ENCODE data around the gene CELA3B.
"Not testable (repeated sequence)": the region's sequence is repeated elsewhere in the genome, so short reads cannot be mapped to it uniquely, and the experiment has no call there.

Gene CELA3B, protein sequence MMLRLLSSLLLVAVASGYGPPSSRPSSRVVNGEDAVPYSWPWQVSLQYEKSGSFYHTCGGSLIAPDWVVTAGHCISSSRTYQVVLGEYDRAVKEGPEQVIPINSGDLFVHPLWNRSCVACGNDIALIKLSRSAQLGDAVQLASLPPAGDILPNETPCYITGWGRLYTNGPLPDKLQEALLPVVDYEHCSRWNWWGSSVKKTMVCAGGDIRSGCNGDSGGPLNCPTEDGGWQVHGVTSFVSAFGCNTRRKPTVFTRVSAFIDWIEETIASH

DNA sequence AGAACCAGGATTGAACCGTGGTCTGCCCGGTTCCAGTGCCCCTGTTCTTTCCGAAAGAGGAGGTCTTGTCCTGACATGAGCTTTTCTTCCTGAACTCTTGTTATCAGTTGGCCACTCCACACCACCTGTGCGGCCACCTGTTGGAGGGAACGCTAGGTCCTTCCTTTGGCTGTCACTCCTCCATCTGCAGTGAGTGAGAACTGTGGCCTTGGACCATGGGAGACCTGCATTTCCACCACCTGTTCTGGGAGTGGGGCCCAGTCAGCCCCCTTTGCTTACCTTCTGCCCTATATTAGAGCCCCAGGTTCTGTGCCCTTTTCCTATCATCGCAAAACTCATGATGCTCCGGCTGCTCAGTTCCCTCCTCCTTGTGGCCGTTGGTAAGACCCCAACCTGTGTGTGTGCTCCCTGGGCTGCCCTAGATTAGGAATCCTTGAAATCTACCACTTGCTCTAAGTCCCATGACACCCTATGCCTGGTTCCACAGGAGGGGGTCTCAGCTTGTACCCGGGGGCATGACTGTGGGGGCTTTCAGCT, at the start of gene CELA3B:
TSS of gene CELA3B (plus strand) at position 320 of the 537 bp plus-strand sequence. CDS start at position 338, 18 bp downstream.
- not testable (repeated sequence) for DNase-seq

DNA sequence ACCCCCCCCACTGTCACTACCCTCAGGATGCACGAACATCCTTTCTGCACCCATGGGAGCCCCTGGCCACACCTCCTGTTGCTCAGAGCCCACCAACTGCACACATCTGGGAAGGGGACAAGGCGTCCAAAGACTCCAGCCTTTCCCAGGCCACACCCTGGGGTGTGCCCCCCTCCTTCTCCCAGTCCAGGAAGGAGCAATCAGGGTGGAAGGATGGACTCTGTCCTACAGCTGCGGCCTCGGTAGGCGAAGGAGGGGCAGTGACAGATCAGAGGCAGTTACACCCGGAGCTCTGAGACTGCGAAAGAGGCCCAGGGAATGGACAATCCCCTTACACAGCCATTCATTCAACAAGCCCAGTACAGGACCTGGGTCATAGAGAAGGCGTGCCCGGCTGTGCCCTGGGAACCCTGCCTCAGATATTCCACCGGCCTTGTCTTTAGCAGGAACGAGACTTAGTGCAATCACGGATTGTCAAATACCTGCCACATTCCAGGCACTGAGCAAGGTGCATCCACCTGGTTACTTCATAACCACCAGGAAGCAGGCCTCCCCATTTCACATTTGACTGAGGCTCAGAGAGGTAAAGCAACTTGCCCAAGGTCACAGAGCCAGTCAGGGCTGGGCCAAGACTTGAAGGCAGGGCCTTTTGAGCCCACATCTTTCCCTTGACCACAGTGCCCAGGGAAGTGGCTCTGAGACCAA, 49.1 kb upstream of the CELA3B start:
- no peak for DNase-seq

DNA sequence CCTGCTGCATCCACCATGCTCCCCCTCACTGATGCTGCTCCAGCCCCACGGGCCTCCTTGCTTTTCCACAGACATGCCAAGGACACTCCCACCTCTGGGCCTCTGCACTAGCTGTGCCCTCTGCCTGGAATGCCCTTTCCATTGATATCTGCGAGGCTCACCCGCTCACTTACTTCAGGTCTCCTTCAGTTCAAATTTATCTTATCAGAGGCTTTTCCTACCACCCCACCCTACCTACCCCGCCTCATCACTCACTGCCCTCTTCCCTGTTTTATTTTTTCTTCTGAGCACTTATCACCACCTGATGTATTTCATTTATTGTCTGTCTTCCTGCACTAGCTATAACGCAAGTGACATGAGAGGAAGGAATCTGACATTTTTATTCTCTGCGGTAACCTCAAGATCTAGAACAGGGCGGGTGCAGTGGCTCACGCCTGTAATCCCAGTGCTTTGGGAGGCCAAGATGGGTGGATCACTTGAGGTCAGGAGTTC, 46.7 kb upstream of the CELA3B start:
- no peak for DNase-seq

DNA sequence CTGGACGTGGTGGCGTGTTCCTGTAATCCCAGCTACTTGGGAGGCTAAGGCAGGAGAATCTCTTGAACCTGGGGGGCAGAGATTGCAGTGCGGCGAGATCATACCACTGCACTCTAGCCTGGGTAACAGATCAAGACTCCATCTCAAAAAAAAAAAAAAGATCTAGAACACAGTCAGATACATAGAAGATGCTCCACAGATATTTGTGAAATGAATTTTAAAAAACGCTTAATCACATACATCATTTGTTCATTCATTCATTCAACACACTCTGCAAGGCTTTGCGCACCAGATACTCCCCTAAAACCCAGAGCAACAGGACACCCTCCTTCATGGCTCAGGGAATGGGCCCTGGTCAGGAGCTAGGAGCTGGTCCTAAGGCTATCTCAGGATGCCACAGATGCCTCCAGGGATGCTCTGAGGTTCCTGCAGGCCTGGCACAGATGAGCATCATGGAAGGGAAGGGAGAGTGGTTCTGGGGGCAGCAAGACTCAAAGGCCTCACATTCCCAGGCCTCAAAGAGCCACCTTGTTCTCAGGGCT, 46.1 kb upstream of the CELA3B start:
- no peak for DNase-seq

DNA sequence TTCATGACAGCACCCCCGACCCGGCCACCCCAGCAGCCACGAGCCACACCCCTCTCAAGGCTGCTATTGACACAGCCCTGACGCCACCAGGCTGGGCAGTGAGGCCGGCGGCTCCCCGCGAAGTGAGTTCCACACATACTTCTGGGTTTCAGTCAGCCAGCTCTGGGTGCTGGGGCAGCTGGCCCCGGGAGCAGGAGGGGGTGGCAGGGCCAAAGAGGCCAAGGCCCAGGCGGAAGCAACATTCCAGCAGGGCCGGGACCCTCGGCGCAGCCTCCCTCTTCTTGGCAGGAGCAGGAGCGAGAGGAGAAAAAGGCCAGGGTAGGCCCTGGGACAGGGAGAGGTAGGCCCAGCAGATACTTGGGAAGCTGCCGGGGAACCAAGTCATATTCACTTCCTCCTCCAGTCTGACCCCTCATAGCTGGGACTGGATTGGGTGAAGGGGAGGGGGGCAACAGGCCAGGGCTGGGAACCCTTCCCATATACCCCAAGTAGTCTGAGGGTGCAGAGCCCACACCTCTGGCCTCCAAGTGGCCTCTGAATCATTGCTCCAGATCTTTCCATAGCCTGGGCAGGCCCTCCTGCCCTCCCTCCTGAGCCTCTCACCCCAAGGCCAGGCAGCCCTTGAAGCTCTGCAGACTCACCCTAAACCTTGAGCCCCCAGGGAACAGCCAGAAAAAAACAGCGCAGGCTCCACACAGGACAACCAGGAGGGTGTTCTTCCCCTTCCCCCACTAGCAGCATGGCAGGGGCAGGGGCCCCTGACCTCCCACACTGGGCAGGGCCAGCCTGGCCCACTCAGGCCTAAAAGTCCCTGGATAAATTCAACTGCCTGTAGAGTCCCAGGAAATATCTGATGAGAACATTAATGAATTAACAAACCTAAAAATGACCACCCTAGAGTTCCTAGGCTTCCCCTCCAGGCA, 45.4 kb upstream of the CELA3B start:
- no peak for DNase-seq

DNA sequence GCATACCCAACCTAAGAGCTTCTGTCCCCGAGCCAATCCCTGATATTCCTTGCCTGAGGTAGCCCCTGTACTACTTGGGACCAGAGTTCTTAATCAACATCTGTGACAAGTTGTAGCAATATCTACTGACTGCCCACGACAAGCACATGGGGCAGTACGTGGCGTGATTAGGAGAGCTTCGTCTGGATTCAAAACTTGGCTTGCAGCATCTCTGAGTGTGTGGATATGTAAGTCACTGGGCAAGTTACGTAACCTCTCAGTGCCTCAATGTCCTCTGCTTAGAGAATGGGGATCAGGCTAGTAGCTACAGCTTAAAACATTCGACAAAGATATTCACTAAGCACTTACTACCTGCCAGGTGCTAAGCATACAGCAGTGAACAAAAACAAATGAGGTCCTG, 44.7 kb upstream of the CELA3B start:
- DNase-seq = peak in 1 of 2 experiments; percentile 5

DNA sequence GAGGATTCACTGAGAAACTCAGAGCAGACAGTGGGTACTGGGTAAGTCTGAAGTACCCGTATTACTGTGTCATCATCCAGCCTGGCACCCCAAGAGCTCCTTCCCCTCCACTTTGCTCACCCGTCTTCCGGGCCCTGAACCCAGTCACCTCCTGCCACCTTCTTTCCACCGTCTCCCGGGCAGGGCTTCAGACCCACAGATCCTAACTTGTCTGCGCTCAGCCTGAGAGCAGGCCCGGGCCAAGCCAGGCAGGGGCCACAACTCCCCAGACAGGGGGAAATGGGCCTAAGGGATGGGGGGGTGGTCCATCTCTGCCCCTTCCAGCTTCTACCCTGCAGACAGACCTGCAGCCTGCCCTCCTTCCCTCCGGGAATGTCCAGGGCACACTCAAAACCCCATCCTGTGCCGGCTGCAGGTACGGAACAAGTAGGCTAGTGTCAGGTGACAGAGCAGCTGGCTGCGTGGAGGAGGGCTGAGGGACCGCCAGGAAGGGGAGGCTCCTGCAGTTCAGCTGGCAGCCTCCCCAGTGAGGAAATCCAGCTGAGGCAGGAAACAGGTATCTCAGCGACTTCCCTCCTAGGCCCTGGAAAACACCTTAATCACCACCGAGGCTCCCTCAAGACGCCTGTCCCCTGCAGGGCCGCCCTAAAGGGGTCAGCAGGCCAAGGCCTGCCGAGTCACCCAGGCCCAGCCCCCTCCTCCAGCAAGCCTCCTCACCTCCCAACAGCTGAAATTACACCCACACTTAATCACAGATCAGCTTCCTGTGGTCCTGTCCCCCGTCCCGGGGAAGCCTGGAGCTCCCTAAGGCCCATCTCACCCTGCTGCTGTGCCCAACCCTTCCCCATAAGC, 43.2 kb upstream of the CELA3B start:
- DNase-seq = no peak

DNA sequence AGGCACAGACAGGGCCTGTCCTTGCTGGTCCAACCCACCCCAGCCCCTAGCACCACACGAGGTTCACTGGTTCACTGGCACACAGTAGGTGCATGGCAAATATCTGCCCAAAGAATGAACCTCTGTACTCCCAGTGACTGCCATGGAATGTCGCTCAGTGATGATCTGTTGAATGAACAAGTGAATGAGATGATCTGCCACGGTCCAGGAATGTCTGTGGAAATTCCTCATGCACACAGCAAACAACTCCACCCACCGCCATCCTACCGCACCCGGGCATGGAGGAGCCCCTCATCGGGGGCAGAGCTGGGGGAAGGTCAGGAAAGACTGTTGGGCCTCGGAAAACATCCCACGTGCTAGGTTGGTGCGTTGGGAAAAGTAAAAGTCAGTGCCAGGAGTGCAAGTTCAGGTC, 41.4 kb upstream of the CELA3B start:
- no peak for DNase-seq

DNA sequence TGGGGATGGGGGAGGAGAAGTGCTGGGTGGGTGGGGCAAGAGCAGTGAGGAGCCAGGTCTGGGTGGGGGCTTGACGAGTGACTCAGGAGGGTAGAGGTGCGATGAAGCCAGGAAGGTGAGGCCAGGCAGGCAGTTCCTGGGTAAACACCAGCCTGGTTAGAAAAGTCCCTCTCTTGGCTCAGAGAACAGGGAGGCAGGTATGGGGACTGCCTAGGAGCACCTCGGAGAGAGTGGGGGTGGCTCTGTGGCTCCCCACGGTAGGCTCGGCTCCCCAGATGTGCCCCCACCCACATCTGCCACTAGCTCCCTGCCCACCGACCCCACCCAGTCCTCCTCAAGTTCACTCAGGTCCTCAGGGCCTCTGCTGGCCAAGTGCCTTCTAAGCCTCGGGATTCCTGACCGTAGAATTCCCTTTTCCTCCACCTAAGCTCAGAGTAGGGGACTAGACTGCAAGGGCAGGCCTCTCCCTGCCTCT, 40.9 kb upstream of the CELA3B start:
- no peak for DNase-seq

DNA sequence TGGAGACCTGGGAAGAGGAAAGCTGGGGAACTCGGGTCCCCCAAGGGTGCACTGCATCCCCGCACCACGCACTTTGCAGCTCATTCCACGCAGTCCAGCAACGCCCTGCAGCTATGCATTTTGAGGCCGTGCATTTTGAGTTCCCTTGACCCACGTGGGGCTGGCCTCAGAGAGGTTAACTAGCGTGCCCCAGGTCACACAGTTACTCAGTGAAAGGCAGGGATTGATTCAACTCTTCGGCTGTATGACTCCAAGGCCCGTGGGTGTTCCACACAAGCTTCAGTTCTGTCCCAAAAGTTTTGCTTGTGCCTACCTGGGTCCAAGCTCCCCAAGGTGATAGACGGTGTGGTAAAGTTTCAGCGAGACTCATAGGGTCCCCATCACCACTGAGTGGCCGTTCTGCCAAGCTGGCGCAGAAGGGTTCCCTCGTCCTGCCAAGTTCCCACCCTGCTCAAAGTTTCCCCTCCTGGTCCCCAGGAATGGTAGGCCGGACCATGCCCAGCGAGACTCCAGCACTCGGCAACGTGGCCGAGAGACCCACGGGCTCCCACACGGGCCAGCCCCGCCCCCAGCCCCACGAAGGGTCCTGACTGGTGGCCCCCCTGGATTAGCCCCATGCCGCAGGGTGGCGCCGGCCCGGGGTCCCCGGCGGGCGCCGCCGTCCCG, 40.3 kb upstream of the CELA3B start:
- DNase-seq = no peak

DNA sequence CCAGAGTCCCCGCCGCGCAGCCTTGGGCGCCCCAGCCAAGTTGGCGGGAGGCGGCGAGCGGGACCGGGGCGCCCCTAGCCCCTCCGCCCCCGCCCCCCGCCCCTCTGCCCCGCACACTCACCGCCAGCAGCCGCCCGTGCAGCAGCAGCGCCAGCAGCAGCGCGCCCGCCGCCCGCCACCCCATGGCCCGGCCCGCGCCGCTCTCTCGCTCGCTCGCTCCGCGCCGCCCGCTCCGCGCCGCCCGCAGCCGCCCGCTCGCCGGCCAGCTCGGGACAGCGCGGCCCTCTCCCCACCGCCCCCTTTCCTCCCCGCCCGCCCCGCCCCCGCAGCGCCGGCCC, 39.8 kb upstream of the CELA3B start, which contains the start of gene HSPG2:
TSS of gene HSPG2 (minus strand) at position 277 of the 338 bp plus-strand sequence. CDS start at position 184, 93 bp downstream.
- no peak for DNase-seq

DNA sequence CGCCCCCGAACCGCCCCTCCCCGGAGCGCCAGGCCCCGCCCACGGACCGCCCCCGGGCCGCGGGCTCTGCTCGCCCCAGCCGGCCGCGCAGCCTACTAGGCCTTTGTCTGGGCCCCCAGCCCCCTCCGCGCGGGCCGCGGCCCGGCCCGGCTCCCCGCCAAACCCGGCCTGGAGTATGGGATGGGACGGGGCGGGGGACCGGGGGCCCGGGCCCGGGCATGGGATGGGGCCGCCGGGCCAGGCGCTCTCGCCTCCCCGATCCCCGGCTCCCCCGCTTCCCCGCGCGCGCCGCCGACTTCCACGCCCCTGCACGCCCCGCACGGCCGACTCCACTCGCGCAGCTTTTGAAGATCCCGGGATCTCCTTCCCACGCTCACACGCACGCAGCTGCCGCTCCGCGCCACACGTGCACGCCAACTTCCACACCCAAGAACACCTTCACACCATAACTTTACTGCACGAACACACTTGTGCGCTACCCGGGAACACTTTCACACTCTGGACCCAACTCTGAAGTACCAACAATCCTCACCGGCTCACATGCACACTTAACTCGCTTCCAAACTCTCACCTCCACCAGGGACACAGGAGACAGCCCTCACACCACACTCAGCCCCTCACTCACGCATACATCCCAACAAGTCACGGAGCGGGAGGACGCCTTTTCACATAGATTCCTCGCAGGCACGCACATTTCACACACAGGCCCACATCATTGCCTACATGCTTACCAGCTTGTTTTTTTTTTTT, 39.3 kb upstream of the CELA3B start:
- DNase-seq = peak; percentile 13 to 32

DNA sequence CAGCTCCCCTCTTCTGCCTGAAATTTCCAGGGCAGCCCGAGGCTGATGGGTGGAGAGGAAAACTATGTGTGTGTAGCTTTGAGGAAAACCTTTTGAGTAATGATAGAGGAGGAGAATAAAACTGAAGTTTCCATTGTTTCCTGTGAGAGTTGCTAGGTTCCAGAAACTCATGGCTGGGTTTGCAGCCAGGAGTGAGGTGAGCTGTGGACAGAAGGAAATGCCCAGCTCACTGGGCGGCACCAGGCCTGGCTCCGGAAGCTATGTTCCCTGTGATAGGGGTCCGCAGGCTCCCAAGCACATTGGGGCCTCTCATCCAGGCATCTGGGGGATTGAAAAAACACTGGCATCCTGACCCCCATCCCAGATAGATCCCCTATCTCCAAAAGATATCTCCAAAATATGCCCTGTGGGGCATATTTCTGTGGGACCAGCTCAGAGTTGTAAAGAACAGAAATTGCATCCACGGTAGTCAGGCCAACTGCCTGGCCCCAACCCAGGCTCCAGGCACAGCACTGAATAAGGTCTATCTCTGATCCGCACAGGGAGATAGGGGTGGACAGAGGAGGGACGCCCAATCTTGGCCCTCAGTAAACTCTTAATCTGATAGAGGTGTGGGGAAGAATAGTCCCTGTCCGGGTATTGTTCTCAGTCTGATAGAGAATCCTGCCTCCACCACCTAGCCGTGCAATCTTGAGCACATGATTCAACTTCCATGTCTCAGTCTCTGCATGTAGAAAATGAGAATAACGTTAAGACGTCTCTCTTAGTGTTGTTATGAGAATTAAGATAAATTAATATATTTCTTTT, 37.9 kb upstream of the CELA3B start:
- no peak for DNase-seq

DNA sequence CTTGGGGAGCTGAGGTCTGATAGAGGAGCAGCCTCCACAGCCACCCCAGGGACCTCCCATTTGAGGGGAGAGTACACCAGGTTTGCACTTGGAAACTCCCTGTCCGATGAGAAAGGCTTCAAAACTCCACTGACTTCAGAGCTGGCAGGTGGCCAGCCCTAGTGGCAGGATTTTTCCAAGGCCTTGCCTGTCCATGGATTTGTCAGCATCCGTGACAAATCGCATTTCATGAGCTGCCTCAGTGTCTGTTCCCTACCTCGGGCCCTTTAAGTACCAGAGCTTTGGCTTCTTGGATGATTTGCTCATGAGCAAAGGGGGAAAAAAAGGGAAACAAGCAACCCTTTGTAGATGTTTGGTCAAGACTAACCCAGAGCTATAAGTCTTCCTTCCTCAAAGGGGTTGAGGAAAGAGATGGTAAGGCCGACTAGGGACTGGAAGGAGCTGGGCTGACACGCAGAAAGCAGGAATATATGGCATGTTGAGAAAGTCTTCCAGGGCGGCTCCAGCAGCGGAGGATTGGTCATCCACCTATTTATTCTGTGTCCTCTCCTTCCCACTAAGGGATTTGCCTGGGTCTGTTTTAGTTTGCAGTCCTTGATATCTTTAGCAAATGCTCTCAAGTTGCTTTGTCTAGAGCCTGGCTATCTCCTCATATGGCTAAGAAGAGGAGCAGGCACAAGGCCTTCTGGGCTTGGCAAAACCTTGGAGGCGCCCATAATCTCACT, 37.0 kb upstream of the CELA3B start:
- DNase-seq = peak; percentile 40 to 47

DNA sequence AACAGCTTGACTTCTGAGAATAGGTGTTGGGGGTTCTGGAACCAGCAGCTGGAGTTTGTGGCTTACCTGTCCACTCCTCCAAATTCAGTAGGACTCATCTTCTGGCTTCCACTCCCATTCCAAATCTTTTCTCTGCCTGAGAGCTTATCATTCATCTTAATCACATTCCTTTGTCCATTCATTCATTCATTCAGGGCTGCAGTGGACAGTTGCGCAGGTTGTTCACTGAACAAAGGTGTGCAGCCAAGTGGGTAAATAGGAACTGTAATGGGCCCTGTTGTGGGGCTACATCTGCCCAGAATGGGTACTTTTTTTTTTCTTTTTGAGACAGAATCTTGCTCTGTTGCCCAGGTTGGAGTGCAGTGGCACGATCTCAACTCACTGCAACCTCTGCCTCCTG, 36.3 kb upstream of the CELA3B start:
- DNase-seq = no peak

DNA sequence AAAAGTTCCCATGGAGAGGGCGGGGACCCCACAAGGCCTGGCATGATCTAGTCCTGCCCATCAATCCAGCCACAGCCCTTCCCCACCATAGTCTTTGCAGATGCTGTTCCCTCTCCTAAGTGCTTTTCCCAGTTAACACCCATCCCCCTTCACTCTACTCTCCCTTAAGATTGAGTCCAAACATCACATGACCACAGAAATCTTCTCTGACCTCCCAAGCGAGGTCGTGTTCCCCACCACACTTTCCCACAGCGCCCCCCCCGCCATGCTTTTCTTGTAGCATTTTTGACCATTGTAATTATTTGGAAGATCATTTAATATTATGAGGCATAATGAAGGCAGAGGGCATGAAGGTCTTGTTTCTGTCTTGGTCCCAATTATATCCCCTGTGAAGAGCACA, 35.5 kb upstream of the CELA3B start:
- DNase-seq = no peak

DNA sequence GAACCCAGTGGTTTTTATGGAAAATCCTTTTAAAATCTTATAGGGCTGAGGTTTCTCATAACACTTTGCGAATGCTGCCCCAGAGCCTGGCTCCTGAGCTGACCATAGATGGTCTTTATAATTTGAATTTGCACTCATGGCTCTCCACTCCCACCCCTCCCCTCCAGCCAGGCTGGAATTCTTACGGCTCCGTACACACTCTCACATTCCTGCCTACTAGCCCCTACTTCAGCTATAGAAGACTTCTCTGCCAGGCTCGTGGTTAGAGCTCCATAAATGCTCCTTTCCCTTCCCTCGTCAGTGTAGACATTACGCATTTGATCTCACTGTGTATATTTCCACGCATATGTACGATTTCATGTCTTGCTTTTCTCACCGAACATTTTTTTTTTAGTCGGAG, 34.4 kb upstream of the CELA3B start:
- no peak for DNase-seq

DNA sequence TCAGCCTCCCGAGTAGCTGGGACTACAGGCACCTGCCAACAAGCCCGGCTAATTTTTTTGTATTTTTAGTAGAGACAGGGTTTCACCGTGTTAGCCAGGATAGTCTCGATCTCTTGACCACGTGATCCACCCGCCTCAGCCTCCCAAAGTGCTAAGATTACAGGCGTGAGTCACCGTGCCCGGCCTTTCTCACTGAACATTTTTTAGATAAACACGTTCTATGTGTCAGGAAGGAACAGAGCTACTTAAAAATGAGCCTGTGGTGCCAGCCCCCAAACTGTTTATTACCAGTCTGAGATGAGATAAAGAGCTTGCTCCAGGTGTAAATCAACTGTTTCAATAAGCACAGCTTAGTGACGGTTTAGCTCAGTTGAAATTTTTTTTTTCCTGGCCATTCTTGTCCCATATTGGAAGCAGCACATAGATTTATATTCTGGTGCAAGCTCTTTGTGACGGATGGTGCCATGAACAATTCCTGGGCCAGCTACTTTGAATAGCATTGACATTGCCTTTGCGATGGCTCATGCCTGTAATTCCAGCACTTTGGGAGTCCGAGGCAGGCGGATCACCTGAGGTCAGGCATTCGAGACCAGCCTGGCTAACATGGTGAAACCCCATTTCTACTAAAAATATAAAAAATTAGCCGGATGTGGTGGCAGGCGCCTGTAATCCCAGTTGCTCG, 33.7 kb upstream of the CELA3B start:
- DNase-seq = not testable (repeated sequence)
